Measurements from ENCODE around the gene RPL15. TPM values are rescaled to one million over a fixed set of nuclear protein-coding genes. Genes with fewer than 3 reads are reported as not detected.
"Not testable (repeated sequence)": the region's sequence is repeated elsewhere in the genome, so short reads cannot be mapped to it uniquely, and the experiment has no call there.

RPL15 gene
- total RNA-seq, 1 donor from 2014 or later, result 5,928 TPM

DNA sequence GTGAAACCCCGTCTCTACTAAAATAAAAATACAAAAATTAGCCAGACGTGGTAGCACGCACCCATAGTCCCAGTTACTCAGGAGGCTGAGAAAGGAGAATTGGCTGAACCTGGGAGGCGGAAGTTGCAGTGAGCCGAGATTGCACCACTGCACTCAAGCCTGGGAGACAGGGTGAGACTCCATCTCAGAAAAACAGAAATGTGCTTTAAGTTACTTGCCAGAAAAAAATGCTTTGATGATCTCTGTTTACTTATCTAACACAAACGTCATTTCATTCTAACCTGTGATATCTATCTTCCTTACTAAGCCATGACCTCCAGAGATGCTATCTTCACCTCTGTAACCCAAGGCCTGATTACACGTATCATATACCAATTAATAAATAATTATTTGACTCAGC, 7.6 kb upstream of the RPL15 start:
- H3K4me1 ChIP-seq, result no peaks in the 10 kb centered on the region
- H3K27ac ChIP-seq, result no peak overlapping the region
- H3K4me3 Mint-ChIP-seq, result no peak overlapping the region
- H3K36me3 Mint-ChIP-seq, result peaks cover 37% of the 10 kb centered on the region
- TF ChIP-seq, protein P1, sequence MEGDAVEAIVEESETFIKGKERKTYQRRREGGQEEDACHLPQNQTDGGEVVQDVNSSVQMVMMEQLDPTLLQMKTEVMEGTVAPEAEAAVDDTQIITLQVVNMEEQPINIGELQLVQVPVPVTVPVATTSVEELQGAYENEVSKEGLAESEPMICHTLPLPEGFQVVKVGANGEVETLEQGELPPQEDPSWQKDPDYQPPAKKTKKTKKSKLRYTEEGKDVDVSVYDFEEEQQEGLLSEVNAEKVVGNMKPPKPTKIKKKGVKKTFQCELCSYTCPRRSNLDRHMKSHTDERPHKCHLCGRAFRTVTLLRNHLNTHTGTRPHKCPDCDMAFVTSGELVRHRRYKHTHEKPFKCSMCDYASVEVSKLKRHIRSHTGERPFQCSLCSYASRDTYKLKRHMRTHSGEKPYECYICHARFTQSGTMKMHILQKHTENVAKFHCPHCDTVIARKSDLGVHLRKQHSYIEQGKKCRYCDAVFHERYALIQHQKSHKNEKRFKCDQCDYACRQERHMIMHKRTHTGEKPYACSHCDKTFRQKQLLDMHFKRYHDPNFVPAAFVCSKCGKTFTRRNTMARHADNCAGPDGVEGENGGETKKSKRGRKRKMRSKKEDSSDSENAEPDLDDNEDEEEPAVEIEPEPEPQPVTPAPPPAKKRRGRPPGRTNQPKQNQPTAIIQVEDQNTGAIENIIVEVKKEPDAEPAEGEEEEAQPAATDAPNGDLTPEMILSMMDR (IDR thresholded peaks at IDR 0.05), result no peak
- TF ChIP-seq EZH2phosphoT487 (IDR thresholded peaks at IDR 0.05) (no peak), EZH2 (IDR thresholded peaks at IDR 0.05) (no peak)
- no peaks in the 10 kb centered on the region for H3K36me3 ChIP-seq
- H3K9me3 Mint-ChIP-seq, result peaks cover 3% of the 10 kb centered on the region
- H3K27me3 Mint-ChIP-seq (ENCODE audit: insufficient read depth, low read depth), result no peaks in the 10 kb centered on the region
- no peak overlapping the region for H3K27ac Mint-ChIP-seq
- no peak for DNase-seq (ENCODE audit: low spot score)
- no peaks in the 10 kb centered on the region for H3K9me3 ChIP-seq (ENCODE audit: low read depth)
- H3K4me3 ChIP-seq, result no peak overlapping the region
- peaks cover 7% of the 10 kb centered on the region for H4K20me1 ChIP-seq (ENCODE audit: low read depth)
- H3K4me2 ChIP-seq, result no peak overlapping the region
- H3K27me3 ChIP-seq, result no peaks in the 10 kb centered on the region
- no peak overlapping the region for H3K9ac ChIP-seq
- H3K4me1 Mint-ChIP-seq, result peaks cover 5% of the 10 kb centered on the region
- H3F3A ChIP-seq (ENCODE audit: low read depth), result no peaks in the 10 kb centered on the region
- H2AFZ ChIP-seq (replicated peaks), result no peak overlapping the region
- peaks cover 37% of the 10 kb centered on the region for H3K79me2 ChIP-seq (ENCODE audit: low read depth)

DNA sequence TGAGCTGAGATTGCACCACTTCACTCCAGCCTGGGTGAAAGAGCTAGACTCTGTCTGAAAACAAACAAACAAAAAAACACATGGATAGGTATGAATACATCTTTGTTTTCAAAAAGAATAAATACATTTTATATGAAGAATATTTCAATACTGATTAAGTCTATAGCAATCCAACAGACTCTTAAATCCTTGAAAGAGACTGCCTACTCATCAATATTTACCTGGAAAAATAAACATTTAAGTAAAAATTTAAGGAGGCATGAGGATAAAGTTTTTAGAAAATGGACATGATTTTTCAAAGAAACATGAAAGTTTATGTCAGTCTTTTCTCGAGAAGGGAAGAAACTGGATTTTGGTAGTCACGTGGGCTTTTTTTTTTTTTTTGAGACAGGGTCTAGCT, 5.5 kb upstream of the RPL15 start:
- Histone ChIP-seq H3K27me3 (no peaks in the 10 kb centered on the region), H3K9me3 (ENCODE audit: low read depth) (no peaks in the 10 kb centered on the region), H3K27ac (no peak overlapping the region), H3K36me3 (no peaks in the 10 kb centered on the region), H2AFZ (replicated peaks) (no peak overlapping the region), H3K79me2 (ENCODE audit: low read depth) (peaks cover 58% of the 10 kb centered on the region), H3K4me1 (peaks cover 15% of the 10 kb centered on the region), H4K20me1 (ENCODE audit: low read depth) (peaks cover 10% of the 10 kb centered on the region), H3K4me2 (no peak overlapping the region), H3F3A (ENCODE audit: low read depth) (no peaks in the 10 kb centered on the region), H3K9ac (no peak overlapping the region), H3K4me3 (no peak overlapping the region)
- no peak overlapping the region for H3K4me3 Mint-ChIP-seq
- peaks cover 17% of the 10 kb centered on the region for H3K4me1 Mint-ChIP-seq
- peaks cover 21% of the 10 kb centered on the region for H3K36me3 Mint-ChIP-seq
- TF ChIP-seq EZH2 (IDR thresholded peaks at IDR 0.05), result no peak
- no peak for TF ChIP-seq EZH2phosphoT487 (IDR thresholded peaks at IDR 0.05)
- TF ChIP-seq, protein P1 (IDR thresholded peaks at IDR 0.05), result no peak
- H3K27me3 Mint-ChIP-seq (ENCODE audit: insufficient read depth, low read depth), result no peaks in the 10 kb centered on the region
- DNase-seq (ENCODE audit: low spot score), result no peak
- no peak overlapping the region for H3K27ac Mint-ChIP-seq
- peaks cover 3% of the 10 kb centered on the region for H3K9me3 Mint-ChIP-seq

DNA sequence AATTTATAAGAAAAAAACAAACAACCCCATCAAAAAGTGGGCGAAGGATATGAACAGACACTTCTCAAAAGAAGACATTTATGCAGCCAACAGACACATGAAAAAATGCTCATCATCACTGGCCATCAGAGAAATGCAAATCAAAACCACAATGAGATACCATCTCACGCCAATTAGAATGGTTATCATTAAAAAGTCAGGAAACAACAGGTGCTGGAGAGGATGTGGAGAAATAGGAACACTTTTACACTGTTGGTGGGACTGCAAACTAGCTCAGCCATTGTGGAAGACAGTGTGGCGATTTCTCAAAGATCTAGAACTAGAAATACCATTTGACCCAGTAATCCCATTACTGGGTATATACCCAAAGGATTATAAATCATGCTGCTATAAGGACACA, 4.6 kb upstream of the RPL15 start:
- not testable (repeated sequence) for DNase-seq (ENCODE audit: low spot score); H3K27ac Mint-ChIP-seq; H3K4me3 ChIP-seq; H3K9ac ChIP-seq; H3K27ac ChIP-seq; H3K4me3 Mint-ChIP-seq; H2AFZ ChIP-seq (replicated peaks); H3K36me3 ChIP-seq; H3F3A ChIP-seq (ENCODE audit: low read depth); H3K27me3 ChIP-seq; H3K4me2 ChIP-seq; H3K9me3 ChIP-seq (ENCODE audit: low read depth); H3K9me3 Mint-ChIP-seq; H3K27me3 Mint-ChIP-seq (ENCODE audit: insufficient read depth, low read depth)
- peaks cover 11% of the 10 kb centered on the region for H4K20me1 ChIP-seq (ENCODE audit: low read depth)
- H3K79me2 ChIP-seq (ENCODE audit: low read depth), result peaks cover 63% of the 10 kb centered on the region
- Mint-ChIP-seq H3K4me1 (peaks cover 17% of the 10 kb centered on the region), H3K36me3 (peaks cover 16% of the 10 kb centered on the region)
- H3K4me1 ChIP-seq, result peaks cover 15% of the 10 kb centered on the region

DNA sequence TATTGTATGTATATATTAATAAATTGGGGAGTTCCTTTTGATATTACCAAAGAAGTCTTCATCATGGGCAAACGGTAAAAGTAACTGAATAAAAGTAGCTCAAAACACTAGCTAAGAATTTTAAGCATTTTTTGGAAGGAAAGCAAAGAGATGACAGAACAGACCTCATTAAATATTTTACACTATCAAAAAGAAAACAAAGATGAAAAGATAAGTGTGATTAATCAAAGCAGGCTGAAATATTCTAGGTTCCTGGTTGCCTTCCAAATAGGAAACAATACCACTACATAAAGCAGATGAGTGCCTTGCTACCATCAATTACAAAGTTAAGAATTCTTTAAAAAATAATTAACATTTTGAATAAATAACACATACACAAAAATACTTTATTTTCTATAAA, 3.8 kb upstream of the RPL15 start:
- Histone ChIP-seq H3K4me1 (peaks cover 15% of the 10 kb centered on the region), H2AFZ (replicated peaks) (no peak overlapping the region), H3K36me3 (peaks cover 4% of the 10 kb centered on the region), H3K79me2 (ENCODE audit: low read depth) (peaks cover 72% of the 10 kb centered on the region), H3F3A (ENCODE audit: low read depth) (peaks cover 4% of the 10 kb centered on the region), H3K9ac (no peak overlapping the region), H3K4me2 (no peak overlapping the region), H3K27ac (no peak overlapping the region), H3K27me3 (no peaks in the 10 kb centered on the region), H4K20me1 (ENCODE audit: low read depth) (peaks cover 19% of the 10 kb centered on the region), H3K9me3 (ENCODE audit: low read depth) (no peaks in the 10 kb centered on the region), H3K4me3 (no peak overlapping the region)
- DNase-seq (ENCODE audit: low spot score), result no peak
- TF ChIP-seq EZH2 (IDR thresholded peaks at IDR 0.05) (no peak), EZH2phosphoT487 (IDR thresholded peaks at IDR 0.05) (no peak)
- TF ChIP-seq, protein P1 (IDR thresholded peaks at IDR 0.05), result no peak
- Mint-ChIP-seq H3K9me3 (peaks cover 3% of the 10 kb centered on the region), H3K4me1 (peaks cover 24% of the 10 kb centered on the region), H3K36me3 (peaks cover 23% of the 10 kb centered on the region), H3K27ac (no peak overlapping the region), H3K4me3 (no peak overlapping the region), H3K27me3 (ENCODE audit: insufficient read depth, low read depth) (peaks cover 2% of the 10 kb centered on the region)
